Measurements from ENCODE around the gene VKORC1.

VKORC1 gene

DNA sequence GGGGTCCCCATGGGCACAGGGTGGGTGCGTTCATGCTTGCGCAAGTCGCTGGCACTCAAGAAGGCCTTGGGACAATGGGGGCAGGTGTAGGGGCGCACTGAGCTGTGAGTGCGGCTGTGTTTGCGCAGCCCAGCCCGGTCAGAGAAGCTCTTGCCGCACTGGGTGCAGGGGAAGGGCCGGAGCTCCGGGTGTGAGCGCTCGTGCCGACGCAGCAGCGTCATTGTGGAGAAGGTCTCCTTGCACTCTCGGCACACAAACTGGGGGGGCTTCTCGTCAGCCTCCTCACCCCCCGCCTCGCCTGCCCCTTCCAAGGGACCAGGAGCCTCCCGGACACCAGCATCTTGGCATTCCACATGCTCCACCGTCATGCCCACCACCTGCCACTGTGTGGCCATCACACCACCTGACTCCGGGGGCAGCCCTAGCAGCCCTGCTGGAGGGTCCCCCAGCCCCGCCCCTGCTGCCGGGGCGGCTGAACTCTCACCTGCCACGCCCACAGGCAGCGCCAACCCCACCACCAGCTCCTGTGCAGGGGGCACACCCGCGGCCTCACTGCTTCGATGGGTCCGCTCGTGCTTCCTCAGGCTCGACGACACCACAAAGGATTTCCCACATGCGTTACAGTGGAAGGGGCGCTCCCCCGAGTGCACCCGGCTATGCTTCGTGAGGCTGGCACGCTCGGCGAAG, 33.3 kb downstream of the VKORC1 start:
- no peak for DNase-seq

DNA sequence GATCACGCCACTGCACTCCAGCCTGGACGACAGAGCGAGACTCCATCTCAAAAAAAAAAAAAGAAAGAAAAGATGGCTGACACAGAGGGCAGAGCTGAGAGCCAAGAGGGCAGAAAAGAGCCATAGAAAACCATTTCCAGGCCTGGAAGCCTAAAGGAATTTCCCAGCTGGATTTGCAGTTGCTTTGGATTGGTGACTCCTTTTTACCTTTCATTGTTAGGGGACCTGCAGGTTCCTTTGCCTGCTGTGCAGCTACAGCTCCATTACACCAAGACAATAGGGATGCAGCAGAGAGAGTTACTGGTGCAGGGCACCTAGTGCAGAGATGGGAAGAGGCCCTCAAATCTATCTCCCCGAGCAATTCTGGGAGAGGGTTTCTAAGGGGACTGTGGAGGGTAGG, 39.0 kb downstream of the VKORC1 start:
- no peak for DNase-seq

DNA sequence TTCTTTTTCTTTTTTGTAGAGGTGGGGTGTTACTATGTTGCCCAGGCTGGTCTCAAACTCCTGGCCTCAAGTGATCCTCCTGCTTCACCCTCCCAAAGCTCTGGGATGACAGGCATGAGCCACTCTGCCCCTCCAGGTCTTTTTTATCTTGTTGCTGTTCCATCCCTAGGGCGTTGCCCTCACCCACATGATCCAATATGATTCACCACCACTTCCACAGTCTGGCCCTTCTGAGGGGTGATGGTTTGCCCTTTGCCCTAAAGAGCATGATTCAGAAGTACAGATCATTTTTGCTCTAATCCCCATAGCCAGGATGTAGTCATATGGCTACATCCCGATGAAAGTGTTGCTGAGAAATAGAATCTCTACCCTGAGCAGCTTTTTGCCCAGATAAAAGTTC, 42.5 kb downstream of the VKORC1 start:
- DNase-seq: no peak

DNA sequence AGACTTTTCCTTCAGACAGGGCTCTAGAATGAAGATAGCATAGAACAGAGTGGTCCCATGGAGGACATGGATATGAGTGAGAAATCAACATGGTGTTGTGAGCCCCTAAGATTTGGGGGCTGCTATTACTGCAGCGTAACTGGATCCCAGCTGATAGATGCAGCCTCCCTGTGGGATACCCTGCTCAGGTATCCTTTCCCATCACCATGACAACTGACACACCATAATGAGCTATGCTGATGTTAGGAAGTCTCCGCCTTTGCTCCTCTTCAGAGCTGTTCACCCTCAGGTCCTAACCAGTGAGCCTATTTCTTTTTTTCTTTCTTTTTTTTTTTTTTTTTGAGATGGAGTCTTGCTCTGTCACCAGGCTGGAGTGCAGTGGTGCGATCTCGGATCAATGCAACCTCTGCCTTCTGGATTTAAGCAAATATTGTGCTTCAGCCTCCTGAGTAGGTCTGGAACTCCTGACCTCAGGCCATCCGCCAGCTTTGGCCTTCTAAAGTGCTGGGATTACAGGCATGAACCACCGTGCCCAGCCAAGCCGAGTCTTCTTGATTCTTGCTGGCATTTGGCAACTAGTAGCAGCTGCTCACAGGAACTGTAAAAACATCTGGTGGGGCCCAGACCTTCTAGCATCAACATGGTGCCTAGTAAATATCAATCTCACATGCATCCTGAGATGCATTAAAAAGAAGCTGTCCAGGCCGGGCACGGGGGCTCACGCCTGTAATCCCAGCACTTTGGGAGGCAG, 44.1 kb downstream of the VKORC1 start:
- no peak for DNase-seq

DNA sequence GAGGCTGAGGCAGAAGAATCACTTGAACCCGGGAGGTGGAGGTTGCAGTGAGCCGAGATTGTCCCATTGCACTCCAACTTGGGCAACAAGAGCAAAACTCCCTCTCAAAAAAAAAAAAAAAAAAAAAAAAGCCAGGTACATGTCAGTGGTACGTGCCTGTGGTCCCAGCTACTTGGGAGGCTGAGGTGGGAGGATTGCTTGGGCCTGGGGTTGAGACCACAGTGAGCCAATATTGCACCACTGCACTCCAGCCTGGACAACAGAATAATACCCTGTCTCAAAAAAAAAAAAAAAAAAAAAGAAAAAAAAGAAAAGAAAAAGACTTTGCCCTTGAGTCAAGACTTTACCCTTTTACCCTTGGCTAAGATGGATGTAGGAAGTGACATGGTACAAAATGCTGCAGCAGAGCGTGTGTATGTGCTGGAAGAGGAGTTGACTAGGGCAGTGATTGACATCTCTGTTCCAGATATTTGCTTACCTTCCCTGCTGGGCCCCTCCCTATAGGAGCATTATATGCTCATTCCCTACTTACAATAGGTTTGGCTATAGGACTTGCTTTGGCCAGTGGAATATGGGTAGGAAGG, 50.6 kb downstream of the VKORC1 start:
- DNase-seq: no peak

DNA sequence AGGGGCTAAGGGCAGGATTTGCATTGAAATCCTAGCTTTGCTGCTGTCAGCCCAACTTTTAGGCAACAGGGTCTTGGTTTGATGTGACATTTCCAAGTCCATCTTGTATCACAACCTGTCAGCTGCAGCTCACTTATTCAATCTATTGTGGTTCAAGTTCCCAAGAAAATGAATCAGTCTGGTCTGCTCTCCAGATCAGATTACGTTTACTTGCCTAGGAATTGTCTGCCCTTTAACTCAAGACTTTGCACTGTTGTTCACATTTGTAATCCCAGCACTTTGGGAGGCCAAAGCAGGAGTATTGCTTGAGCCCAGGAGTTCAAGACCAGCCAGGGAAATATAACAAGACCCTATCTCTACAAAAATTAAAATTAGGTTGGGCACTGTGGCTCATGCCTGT, 51.2 kb downstream of the VKORC1 start:
- no peak for DNase-seq

DNA sequence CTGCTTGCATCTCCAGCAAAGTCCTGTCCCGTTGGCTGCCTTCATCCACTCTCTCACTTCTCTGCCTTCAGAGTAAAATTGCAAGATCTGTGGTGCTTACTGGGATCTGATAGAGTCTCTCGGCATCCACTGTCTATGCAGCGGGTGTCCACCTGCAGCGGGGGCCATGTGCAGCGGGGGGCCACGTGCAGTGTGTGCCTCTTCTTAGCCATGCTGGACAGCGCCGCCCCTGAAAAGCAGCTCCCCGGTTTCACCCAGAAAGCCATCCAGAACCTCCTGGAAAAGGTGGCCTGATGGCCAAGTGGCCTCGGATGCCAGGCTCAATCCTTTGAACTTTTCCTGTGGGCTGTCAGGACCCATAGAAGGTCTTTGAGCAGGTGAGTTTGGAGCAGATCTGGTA, 51.7 kb downstream of the VKORC1 start:
- DNase-seq: no peak
